Brain microvascular endothelial cell (primary cell): ENCODE results near the gene CHST15.
A peak's percentile ranks its signal among the peaks of the same experiment; 100 is the strongest.

Experiments used
- DNase-seq: peaks from one replicate; pipeline ENCODE4 v3.0.0-alpha.2; 2020
- H3K27ac ChIP-seq: fragments of 250-450 bp; sonication (Bioruptor Pico); 2 replicates; pipeline ENCODE4 v1.5.1; 2020; ENCODE audit warnings: mild to moderate bottlenecking, moderate library complexity
- H3K27me3 ChIP-seq: fragments of 250-450 bp; sonication (Bioruptor Pico); replicated peaks from 2 replicates; pipeline ENCODE4 v1.5.1; 2020; ENCODE audit warnings: mild to moderate bottlenecking
- H3K36me3 ChIP-seq: fragments of 250-450 bp; sonication (Bioruptor Pico); replicated peaks from 2 replicates; pipeline ENCODE4 v1.5.1; 2020; ENCODE audit warnings: mild to moderate bottlenecking
- H3K4me3 ChIP-seq: 2 replicates; pipeline ENCODE4 v1.5.1; 2011; ENCODE audit warnings: low read depth, mild to moderate bottlenecking, control low read depth, low read length, moderate library complexity
- CTCF ChIP-seq: IDR thresholded peaks from 2 replicates; pipeline ENCODE4 v1.5.1; 2011; ENCODE audit warnings: low read depth, mild to moderate bottlenecking, moderate library complexity, low read length, control low read depth, inconsistent platforms; ENCODE audit errors: missing control alignments
- in situ Hi-C: cut with HindIII; loops from 2 replicates; pipeline ENCODE4 v1.10.0; 2017; ENCODE audit warnings: low sequenced_read_pairs, low pct_ligation_motif_present

CHST15 gene

DNA sequence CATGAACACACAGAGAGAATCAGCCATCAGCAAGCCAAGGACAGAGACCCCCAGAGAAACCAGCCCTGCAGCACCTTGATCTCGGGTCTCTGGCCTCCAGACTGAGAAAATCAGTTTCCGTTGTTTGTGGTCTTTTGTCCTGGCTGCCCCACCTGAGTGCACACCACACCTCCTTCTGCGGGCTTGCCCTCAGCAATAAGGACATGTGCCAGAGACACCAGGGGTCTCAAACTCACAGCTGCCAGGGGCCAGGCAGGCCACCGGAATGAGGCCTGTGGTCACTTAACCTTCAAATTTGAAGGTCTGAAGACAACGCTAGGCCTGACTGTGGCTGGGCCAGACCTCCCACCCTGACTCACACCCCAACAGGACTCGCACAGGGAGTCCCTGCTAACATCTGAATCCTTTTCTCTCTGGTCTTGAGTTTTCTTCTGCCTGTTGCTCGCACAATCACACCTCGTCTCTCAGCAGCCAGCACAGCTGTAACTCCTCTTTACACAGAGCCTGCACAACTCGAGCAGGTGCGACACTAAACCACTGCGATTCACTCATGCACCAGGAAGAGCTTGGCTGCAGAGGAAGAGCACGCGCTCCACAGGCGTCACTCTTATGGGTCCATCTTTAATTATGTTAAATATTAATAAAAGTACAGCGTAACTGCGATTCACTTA is 86.2 kb downstream of the CHST15 start:
- no peaks in the 10 kb centered on the region for H3K27me3 ChIP-seq
- in situ Hi-C loops = no loop called here

DNA sequence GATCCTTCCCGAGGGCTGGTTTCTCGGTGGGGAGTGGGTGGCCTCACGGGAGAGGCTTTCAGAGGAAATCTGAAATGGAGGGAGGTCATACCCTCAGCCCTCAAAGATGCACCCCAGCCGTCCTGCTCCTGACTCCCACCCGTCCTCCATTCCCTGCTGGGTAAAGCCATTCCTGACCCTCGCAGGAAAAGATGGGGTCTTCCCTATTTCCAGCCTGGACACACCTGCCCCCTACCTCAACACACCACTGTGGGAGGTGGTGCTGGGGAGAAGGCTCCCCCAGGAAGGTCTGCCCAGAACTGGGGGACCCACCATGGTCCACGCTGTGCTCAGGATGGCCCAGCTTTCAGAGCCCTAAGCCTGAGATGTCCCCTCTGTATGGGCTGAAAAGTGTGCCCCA is 86.9 kb downstream of the CHST15 start:
- H3K27me3 ChIP-seq = no peaks in the 10 kb centered on the region
- H3K36me3 ChIP-seq = no peaks in the 10 kb centered on the region
- H3K4me3 ChIP-seq = no peak overlapping the region
- no peak overlapping the region for H3K27ac ChIP-seq
- in situ Hi-C loops = no loop called here
- TF ChIP-seq CTCF = no peak
- no peak for DNase-seq

More for the DNA sequence above, 86.2 kb downstream of the CHST15 start:
- Histone ChIP-seq H3K27ac (no peak overlapping the region), H3K4me3 (no peak overlapping the region), H3K36me3 (no peaks in the 10 kb centered on the region)
- TF ChIP-seq CTCF = no peak
- DNase-seq = no peak

DNA sequence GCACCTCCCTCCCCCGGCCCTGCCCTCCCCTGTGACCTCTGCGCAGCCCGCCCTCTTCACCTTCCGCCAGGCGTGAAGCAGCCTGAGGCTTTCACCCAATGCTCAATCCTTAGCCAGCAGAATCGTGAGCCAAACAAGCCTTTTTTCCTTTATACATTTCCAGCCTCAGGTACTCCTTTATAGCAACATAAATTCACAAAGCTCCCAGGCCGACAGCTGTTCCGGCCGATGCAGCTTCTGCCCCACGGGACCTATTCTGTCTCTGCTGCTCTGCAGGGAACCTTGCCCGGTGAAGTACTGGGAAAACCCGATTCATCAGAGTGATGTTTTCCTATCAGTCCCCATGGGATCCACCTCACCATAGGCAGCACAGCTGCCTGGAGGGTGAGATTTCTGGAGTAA is 87.4 kb downstream of the CHST15 start:
- in situ Hi-C loops = no loop called here
- Histone ChIP-seq H3K4me3 (no peak overlapping the region), H3K36me3 (no peaks in the 10 kb centered on the region), H3K27me3 (no peaks in the 10 kb centered on the region), H3K27ac (no peak overlapping the region)
- DNase-seq = peak; percentile 52
- TF ChIP-seq CTCF = no peak

DNA sequence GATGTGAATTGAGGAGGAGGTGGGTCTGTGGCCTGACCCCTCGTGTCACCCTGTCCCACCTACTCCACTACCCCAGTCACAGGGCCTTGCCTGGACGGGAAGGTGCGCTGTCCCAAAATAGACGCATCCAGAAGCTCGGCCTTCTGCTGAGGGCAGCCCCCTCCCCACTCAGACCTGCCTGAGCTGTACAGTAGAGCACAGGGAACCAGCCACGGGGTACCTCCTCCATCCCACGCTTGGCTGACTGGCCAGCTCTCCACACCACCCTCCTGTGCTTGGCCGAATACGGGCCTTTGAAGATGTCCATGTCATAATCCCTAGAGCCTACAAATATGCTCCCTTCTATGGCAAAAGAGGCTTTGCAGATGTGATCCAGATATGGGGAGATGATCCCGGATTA is 88.3 kb downstream of the CHST15 start:
- H3K36me3 ChIP-seq = no peaks in the 10 kb centered on the region
- H3K27ac ChIP-seq = no peak overlapping the region
- in situ Hi-C loops = no loop called here
- H3K4me3 ChIP-seq = no peak overlapping the region
- TF ChIP-seq CTCF = no peak
- no peak for DNase-seq
- H3K27me3 ChIP-seq = no peaks in the 10 kb centered on the region

GRCh38 chr10:124004663-124005004 is 88.8 kb downstream of the CHST15 start:
- no peak for TF ChIP-seq CTCF
- no peak for DNase-seq
- in situ Hi-C loops = no loop called here
- H3K36me3 ChIP-seq = no peaks in the 10 kb centered on the region
- no peaks in the 10 kb centered on the region for H3K27me3 ChIP-seq
- no peak overlapping the region for H3K27ac ChIP-seq
- no peak overlapping the region for H3K4me3 ChIP-seq

DNA sequence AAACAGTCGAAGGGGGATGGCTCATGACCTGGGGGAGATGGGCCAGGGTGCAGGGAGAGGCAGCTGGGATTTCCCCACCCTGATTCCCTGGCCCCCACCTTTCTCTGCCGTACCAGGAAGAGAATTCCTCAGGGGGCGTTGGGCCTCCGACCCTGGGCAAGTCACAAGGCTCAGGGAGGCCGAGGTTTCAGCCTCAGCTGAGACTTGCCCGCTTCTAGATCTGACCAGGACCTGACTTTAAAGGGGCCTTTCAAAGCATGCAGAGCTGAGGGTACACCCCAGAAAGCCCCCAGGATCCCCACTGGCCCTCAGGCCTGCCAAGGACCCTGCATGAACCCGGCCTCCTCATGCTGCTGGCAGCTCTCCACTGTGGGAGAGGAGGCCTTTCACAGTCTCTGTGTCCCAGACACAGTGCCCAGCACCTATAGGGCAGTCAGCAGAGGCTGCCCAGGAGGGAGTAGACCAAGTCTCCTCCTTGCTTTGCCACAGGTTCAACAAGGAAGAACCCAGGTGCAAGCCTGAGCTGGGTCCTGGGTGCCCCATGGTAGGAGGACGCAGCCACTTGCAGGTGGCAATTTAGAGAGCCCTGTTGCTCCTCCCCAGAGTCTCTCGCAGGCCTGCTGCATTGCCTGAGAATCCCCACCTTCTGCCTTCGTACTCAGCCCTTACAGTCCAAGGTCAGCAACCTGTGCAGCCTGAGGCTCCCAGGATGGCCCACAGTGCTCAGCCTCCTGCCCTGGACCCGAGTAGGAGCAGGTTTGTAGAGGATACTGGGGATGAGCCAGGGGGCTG is 89.3 kb downstream of the CHST15 start:
- no peak overlapping the region for H3K4me3 ChIP-seq
- H3K27ac ChIP-seq = no peak overlapping the region
- in situ Hi-C loops = no loop called here
- no peak for TF ChIP-seq CTCF
- no peaks in the 10 kb centered on the region for H3K27me3 ChIP-seq
- no peak for DNase-seq
- no peaks in the 10 kb centered on the region for H3K36me3 ChIP-seq
